Limb (tissue), 2 donors: ENCODE results near the gene LRRC25.

Experiments used
- DNase-seq, 2 donors: peaks; one replicate each; pipeline ENCODE4 v3.0.0-alpha.2; 2016; ENCODE audit errors: extremely low spot score in 2 of 2

Gene LRRC25

GRCh38 chr19:18435842-18436670 lies 38.6 kb upstream of the LRRC25 start:
- DNase-seq, result no peak

GRCh38 chr19:18435178-18435841 lies 37.9 kb upstream of the LRRC25 start:
- DNase-seq, result no peak

GRCh38 chr19:18434411-18435175 lies 37.2 kb upstream of the LRRC25 start:
- no peak for DNase-seq

GRCh38 chr19:18433735-18434398 lies 36.4 kb upstream of the LRRC25 start:
- DNase-seq, result peak in 1 of 2 donors; percentile 69

- DNase-seq, result peak in 1 of 2 donors; percentile 80
Measured at GRCh38 chr19:18433015-18433691, 35.7 kb upstream of the LRRC25 start.

DNA sequence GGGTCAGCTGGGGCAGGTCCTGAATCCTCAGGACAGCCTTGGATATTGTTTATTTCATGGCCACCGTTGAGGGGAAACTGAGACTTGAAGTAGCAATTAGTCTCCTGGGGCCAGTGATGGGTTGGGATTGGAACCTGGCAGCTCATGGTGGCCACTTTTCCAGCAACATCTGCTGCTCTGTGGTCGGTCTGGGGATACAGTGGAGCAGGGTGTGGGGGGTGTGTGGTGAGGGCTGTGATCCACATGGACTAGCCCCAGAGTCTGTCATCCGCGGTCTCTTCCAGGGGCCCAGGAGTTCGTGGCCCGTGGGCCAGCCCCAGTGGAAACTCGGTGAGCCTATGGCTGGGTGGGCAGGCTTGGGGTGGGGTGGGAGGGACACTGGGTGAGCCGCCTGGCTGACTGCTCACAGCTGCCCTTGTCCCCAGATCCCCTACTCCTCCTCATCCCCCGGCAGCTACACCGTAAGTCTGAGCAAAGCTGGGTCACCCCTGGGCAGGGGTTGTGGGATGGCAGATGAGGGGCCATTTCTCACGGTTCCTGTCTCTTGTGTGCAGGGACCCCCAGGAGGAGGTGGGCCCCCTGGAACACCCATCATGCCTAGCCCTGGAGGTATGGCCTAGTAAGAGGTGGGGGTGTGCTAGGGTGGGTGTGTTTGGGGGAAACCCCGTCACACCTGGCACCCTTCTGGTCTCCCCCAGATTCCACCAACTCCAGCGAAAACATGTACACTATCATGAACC lies 35.0 kb upstream of the LRRC25 start:
- no peak for DNase-seq

DNA sequence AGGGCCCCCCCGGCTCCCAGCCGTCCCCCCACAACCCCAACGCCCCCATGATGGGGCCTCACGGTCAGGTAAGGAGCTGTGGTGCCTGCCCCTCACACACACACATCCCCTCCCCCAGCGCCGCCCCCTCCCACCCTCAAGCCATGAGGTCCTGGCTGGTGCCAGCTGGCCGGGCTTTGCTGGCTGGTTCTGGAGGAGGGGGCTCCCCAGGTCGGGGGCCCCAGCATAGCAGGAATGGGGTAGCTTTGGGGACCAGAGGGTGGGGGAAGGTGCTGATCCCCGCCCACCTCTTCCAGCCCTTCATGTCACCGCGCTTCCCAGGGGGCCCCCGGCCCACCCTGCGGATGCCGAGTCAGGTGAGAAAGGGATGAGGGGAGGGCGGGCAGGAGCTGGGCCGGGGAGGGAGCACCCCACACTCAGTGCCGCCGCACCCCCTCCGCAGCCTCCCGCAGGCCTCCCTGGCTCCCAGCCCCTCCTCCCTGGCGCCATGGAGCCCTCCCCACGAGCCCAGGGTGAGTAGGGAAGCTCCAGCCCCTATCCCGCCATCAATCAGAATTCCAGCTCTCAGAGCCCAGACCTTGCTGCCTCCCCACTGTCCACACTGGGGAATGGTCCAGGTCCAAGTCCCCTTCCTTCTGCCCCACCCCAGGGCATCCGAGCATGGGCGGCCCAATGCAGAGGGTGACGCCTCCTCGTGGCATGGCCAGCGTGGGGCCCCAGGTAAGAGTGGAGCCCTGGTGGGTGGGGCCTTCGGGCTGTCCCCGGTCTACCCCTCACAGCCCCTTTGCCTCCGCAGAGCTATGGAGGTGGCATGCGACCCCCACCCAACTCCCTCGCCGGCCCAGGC lies 34.2 kb upstream of the LRRC25 start:
- no peak for DNase-seq

DNA sequence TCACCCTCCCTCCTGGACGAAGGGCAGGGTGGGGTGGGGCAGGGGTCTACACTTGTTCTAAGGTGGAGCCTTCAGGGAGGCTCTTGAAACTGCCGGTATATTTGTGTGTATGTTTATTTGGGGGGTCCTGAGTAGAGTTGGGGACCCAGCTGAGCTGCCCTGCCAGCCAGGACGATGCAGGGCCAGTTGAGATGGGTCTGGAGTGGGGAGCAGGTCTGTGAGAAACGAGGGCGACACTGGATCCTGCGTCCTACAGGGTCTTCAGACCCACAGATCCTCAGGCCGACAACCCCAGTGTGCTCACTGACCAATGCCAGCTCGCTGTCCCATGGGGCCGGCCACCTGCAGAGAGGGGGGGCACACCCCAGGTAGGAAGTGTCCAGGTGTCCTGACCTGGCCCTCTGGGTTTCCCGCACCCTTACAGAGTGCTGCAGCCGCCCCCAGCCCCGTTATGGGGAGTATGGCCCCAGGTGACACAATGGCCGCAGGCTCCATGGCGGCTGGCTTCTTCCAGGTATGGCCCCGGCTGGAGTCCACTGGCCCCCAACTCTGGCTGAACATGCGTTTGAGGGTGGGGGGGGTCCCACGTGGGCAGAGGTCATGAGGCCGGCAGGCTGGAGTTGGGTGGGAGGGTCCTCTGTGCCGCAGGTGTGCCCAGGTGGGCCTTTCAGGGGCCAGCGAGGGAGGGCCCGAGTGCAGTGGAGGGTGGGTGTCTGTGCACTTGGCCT lies 33.2 kb upstream of the LRRC25 start:
- DNase-seq, result no peak

- no peak for DNase-seq
Measured at GRCh38 chr19:18429717-18430416, 32.4 kb upstream of the LRRC25 start.

DNA sequence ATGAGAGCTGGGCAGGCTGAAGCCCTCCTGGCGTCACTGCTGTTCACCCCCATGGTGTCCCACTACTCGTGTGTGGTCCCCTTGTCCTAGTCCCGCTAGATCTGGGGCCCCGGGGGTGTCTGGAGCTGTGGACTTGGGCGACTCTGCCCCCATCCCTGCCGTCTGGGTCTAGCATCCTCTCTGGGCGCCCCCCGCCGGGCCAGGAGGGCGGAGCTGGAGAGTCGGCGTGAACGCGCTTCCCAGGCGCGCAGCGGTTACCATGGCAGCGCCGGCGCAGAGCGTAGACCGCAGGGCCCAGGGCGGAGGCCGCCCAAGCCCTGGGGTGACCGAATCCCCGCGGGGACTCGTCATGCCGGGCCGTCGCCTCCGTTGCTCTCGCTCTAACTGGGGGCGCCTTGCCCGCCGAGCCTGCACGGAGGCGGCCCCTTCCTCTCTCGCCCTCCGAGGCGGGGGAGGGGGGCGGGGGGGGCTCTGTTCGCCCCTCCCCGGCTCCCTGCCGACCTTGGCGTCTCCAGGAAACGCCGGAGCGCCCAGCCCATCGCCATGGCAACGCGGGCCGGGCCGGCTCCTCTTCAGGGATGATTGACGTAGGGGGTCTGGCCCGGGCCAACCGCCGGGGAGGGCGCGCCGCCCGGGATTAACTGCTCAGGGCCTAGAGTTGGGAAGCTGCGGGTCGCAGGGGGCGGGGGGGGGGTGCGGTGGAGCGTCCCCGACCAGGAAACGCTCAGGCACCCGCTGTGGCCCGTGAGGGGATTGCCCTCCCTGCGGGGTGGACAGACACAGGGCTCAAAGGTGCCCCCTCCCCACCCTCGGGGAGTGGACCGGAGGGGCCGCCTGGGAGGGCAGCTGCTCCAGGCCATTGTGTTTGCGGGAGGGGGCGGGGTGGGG lies 31.6 kb upstream of the LRRC25 start:
- peak; percentile 86 to 92 for DNase-seq

DNA sequence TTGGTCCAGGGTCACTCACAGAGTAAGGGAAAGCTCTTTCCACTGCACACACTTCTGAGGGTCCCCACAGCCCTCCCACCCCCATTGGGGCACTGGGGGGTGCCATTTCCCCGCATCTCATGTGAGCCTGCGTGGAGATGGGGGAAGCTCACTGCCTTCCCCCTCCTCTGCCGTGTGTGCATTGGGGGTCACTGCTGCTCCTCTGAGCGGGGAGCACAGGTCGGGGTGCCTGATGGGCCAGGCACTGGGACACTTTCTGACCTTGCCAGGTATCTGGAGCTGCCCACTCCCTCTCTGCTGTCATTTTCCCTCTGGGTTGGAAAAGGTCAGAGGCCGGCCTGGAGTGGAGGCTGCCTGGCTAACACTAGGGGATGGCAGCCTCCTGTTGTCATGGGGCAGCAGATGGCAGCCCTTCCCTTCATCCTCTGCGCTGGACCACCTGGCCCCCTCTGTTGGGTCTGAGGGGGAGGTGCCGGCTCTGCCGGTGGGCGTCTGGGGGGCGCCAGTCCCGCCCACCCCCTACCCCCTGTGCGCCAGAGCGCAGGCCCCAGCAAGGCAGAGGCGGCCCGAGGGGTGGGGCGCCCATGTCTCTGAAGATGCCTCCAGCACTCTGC lies 30.9 kb upstream of the LRRC25 start:
- DNase-seq, result no peak

- DNase-seq, result no peak
Measured at GRCh38 chr19:18427743-18428113, 30.3 kb upstream of the LRRC25 start.

GRCh38 chr19:18427080-18427742 lies 29.8 kb upstream of the LRRC25 start:
- no peak for DNase-seq

- DNase-seq, result no peak
Measured at GRCh38 chr19:18426416-18426767, 29.0 kb upstream of the LRRC25 start.

GRCh38 chr19:18425515-18426415 lies 28.3 kb upstream of the LRRC25 start:
- peak in 1 of 2 donors; percentile 43 for DNase-seq
